HG03558 (cell line): Measurements from ENCODE around the gene NDUFAF5.

ENCODE experiments used
- ATAC-seq: cut with Tn5 transposase; IDR thresholded peaks from one replicate; pipeline ENCODE4 v1.9.1; 2021; ENCODE audit warnings: moderate number of reproducible peaks; ENCODE audit not compliant: unreplicated experiment; ENCODE audit errors: extremely low read depth

Gene NDUFAF5

GRCh38 chr20:13865156-13865555 is 80.3 kb downstream of the NDUFAF5 start:
- no peak for ATAC-seq

GRCh38 chr20:13865791-13866351 is 81.0 kb downstream of the NDUFAF5 start:
- no peak for ATAC-seq

GRCh38 chr20:13868331-13868730 is 83.5 kb downstream of the NDUFAF5 start:
- no peak for ATAC-seq

GRCh38 chr20:13870170-13870748 is 85.4 kb downstream of the NDUFAF5 start:
- ATAC-seq = no peak
